Astrocyte (in vitro differentiated cells and primary cell): ENCODE results near the gene SLC9A4. TPM values are rescaled to one million over a fixed set of nuclear protein-coding genes. Genes with fewer than 3 reads are reported as not detected.
"Not testable (repeated sequence)": the region's sequence is repeated elsewhere in the genome, so short reads cannot be mapped to it uniquely, and the experiment has no call there.

Experiments used
- DNase-seq: peaks from one replicate; pipeline ENCODE4 v3.0.0-alpha.2; 2010; ENCODE audit warnings: low read depth
- FAIRE-seq: peaks from 2 replicates; lab custom pipeline; 2011; peaks lifted over from hg19 to GRCh38; lab: Jason Lieb, UNC
- H2AFZ ChIP-seq: 2 replicates; pipeline ENCODE4 v1.6.0; 2012; ENCODE audit warnings: low read depth, low read length, inconsistent platforms
- H3K27ac ChIP-seq: 2 replicates; pipeline ENCODE4 v1.5.1; 2011; ENCODE audit warnings: low read depth, low read length, inconsistent platforms
- H3K27me3 ChIP-seq: 2 replicates; pipeline ENCODE4 v1.6.0; 2011; ENCODE audit warnings: low read length, inconsistent platforms; ENCODE audit not compliant: insufficient read depth
- H3K36me3 ChIP-seq: 2 replicates; pipeline ENCODE4 v1.5.1; 2011; ENCODE audit warnings: low read length, inconsistent platforms; ENCODE audit not compliant: insufficient read depth
- H3K4me1 ChIP-seq: 2 replicates; pipeline ENCODE4 v1.5.1; 2011; ENCODE audit warnings: low read length, inconsistent platforms; ENCODE audit not compliant: insufficient read depth
- H3K4me2 ChIP-seq: 2 replicates; pipeline ENCODE4 v1.6.0; 2012; ENCODE audit warnings: low read length, inconsistent platforms
- H3K4me3 ChIP-seq: 2 replicates; pipeline ENCODE4 v1.5.1; 2011; ENCODE audit warnings: low read depth, mild to moderate bottlenecking, low read length, inconsistent platforms; ENCODE audit not compliant: insufficient read depth
- H3K79me2 ChIP-seq: 2 replicates; pipeline ENCODE4 v1.6.0; 2012; ENCODE audit warnings: mild to moderate bottlenecking, low read length, inconsistent platforms; ENCODE audit not compliant: insufficient read depth
- H3K9ac ChIP-seq: 2 replicates; pipeline ENCODE4 v1.6.0; 2012; ENCODE audit warnings: mild to moderate bottlenecking, low read length, inconsistent platforms
- H3K9me3 ChIP-seq: 2 replicates; pipeline ENCODE4 v1.5.1; 2012; ENCODE audit warnings: low read depth, mild to moderate bottlenecking, low read length, inconsistent platforms; ENCODE audit not compliant: insufficient read depth
- H4K20me1 ChIP-seq: 2 replicates; pipeline ENCODE4 v1.6.0; 2012; ENCODE audit warnings: low read length, inconsistent platforms; ENCODE audit not compliant: insufficient read depth
- H3K27ac Mint-ChIP-seq: one replicate; pipeline ENCODE4 v1.8.0; 2021; ENCODE audit warnings: mild to moderate bottlenecking, mixed read lengths; ENCODE audit not compliant: unreplicated experiment
- H3K27me3 Mint-ChIP-seq: one replicate; pipeline ENCODE4 v1.8.0; 2021; ENCODE audit warnings: low read depth, mixed read lengths; ENCODE audit not compliant: unreplicated experiment
- H3K36me3 Mint-ChIP-seq: one replicate; pipeline ENCODE4 v1.8.0; 2021; ENCODE audit warnings: low read depth, mixed read lengths; ENCODE audit not compliant: unreplicated experiment
- H3K4me1 Mint-ChIP-seq: one replicate; pipeline ENCODE4 v1.8.0; 2021; ENCODE audit warnings: low read depth, mixed read lengths; ENCODE audit not compliant: unreplicated experiment
- H3K4me3 Mint-ChIP-seq: one replicate; pipeline ENCODE4 v1.8.0; 2021; ENCODE audit warnings: mild to moderate bottlenecking, moderate library complexity, mixed read lengths; ENCODE audit not compliant: unreplicated experiment
- H3K9me3 Mint-ChIP-seq: one replicate; pipeline ENCODE4 v1.8.0; 2021; ENCODE audit warnings: mild to moderate bottlenecking, mixed read lengths; ENCODE audit not compliant: unreplicated experiment
- CTCF ChIP-seq: IDR thresholded peaks from 2 replicates; pipeline ENCODE4 v1.5.1; 2011; ENCODE audit warnings: low read depth, mild to moderate bottlenecking, inconsistent platforms, low read length, moderate library complexity; ENCODE audit not compliant: insufficient read depth
- EZH2 ChIP-seq: IDR thresholded peaks from 2 replicates; pipeline ENCODE4 v1.6.1; 2012; ENCODE audit warnings: mild to moderate bottlenecking, low read length, inconsistent platforms; ENCODE audit not compliant: insufficient read depth
- total RNA-seq: library from RNA; stranded (reverse); gene quantifications from 2 replicates; pipeline ENCODE4 v1.2.1, GENCODE V29; 2021

Gene SLC9A4
- total RNA-seq, 1 donor from 2014 or later = 0.09 TPM

GRCh38 chr2:102558463-102558862 is 85.4 kb downstream of the SLC9A4 start:
- FAIRE-seq (no peak), DNase-seq (no peak)
- H3K9me3 ChIP-seq = no peaks in the 10 kb centered on the region
- Mint-ChIP-seq H3K4me1 (no peaks in the 10 kb centered on the region), H3K27me3 (peaks cover 4% of the 10 kb centered on the region), H3K9me3 (no peaks in the 10 kb centered on the region), H3K36me3 (no peaks in the 10 kb centered on the region), H3K27ac (no peak overlapping the region), H3K4me3 (no peak overlapping the region)
- no peak overlapping the region for H3K27ac ChIP-seq
- no peaks in the 10 kb centered on the region for H4K20me1 ChIP-seq
- no peaks in the 10 kb centered on the region for H3K79me2 ChIP-seq
- no peak overlapping the region for H2AFZ ChIP-seq
- TF ChIP-seq CTCF (no peak), EZH2 (no peak)
- H3K27me3 ChIP-seq = no peaks in the 10 kb centered on the region
- H3K9ac ChIP-seq = no peak overlapping the region
- H3K36me3 ChIP-seq = no peaks in the 10 kb centered on the region
- H3K4me1 ChIP-seq = no peaks in the 10 kb centered on the region
- H3K4me3 ChIP-seq = no peak overlapping the region
- H3K4me2 ChIP-seq = no peak overlapping the region

GRCh38 chr2:102562542-102562941 is 89.5 kb downstream of the SLC9A4 start:
- H3K4me1 ChIP-seq, H3K27me3 ChIP-seq, H3K36me3 ChIP-seq, H3K27ac Mint-ChIP-seq, H3K27ac ChIP-seq, H3K36me3 Mint-ChIP-seq, H3K4me3 Mint-ChIP-seq, H2AFZ ChIP-seq, H3K27me3 Mint-ChIP-seq, H3K4me2 ChIP-seq, H3K9ac ChIP-seq, DNase-seq, H4K20me1 ChIP-seq, FAIRE-seq, H3K4me1 Mint-ChIP-seq, H3K79me2 ChIP-seq, H3K9me3 ChIP-seq, H3K9me3 Mint-ChIP-seq, H3K4me3 ChIP-seq: not testable (repeated sequence)

GRCh38 chr2:102575888-102576287 is 102.9 kb downstream of the SLC9A4 start:
- Histone ChIP-seq H3K4me1 (no peaks in the 10 kb centered on the region), H3K27me3 (no peaks in the 10 kb centered on the region), H3K4me2 (no peak overlapping the region), H3K9me3 (no peaks in the 10 kb centered on the region), H3K9ac (no peak overlapping the region), H3K27ac (no peak overlapping the region), H3K4me3 (no peak overlapping the region), H2AFZ (no peak overlapping the region), H3K36me3 (no peaks in the 10 kb centered on the region), H4K20me1 (no peaks in the 10 kb centered on the region), H3K79me2 (no peaks in the 10 kb centered on the region)
- FAIRE-seq = no peak
- H3K9me3 Mint-ChIP-seq = no peaks in the 10 kb centered on the region
- no peaks in the 10 kb centered on the region for H3K4me1 Mint-ChIP-seq
- H3K4me3 Mint-ChIP-seq = no peak overlapping the region
- no peak for TF ChIP-seq CTCF
- TF ChIP-seq EZH2 = no peak
- no peak for DNase-seq
- no peaks in the 10 kb centered on the region for H3K36me3 Mint-ChIP-seq
- H3K27ac Mint-ChIP-seq = no peak overlapping the region
- no peaks in the 10 kb centered on the region for H3K27me3 Mint-ChIP-seq
